GM12878 (cell line): Measurements from ENCODE around the gene ARSI. TPM values are rescaled to one million over a fixed set of nuclear protein-coding genes. Genes with fewer than 3 reads are reported as not detected.

Source experiments
- ATAC-seq: fragments of 200-7000 bp; cut with Tn5 transposase; 3 replicates; pipeline ENCODE4 v1.9.1; 2020; ENCODE audit warnings: mild to moderate bottlenecking, moderate library complexity
- BruUV-seq: library from RNA; stranded (reverse); fragments of 400-500 nt; replicated peaks from 2 replicates; lab custom pipeline; 2021; lab: Mats Ljungman, UMichigan
- CTCF ChIA-PET: fragments of 300-600 bp; sonication (Branson Sonifier 250); formaldehyde crosslinking; extraction: SDS; loops from one replicate; lab custom pipeline; 2021; ENCODE audit warnings: inconsistent platforms; lab: Yijun Ruan, JAX
- POLR2A ChIA-PET: fragments of 350-600 bp; formaldehyde crosslinking; extraction: SDS; loops from one replicate; lab custom pipeline; 2021; ENCODE audit warnings: inconsistent platforms; lab: Charles Lee
- RAD21 ChIA-PET: fragments of 300-600 bp; sonication (Branson Sonifier 250); formaldehyde crosslinking; loops from one replicate; lab custom pipeline; 2023; ENCODE audit warnings: antibody characterized with exemption; ENCODE audit not compliant: unreplicated experiment; lab: Charles Lee
- SMC1A ChIA-PET: fragments of 300-600 bp; sonication (Branson Sonifier 250); formaldehyde crosslinking; loops from one replicate; lab custom pipeline; 2023; ENCODE audit not compliant: unreplicated experiment, uncharacterized antibody; lab: Charles Lee
- DNase-seq: peaks from one replicate; pipeline ENCODE4 v3.0.0-alpha.2; 2011; ENCODE audit warnings: low read depth, low spot score
- FAIRE-seq: peaks from 3 replicates; lab custom pipeline; 2011; peaks lifted over from hg19 to GRCh38; lab: Jason Lieb, UNC
- H2AFZ ChIP-seq: 2 replicates; pipeline ENCODE4 v1.6.0; 2011; ENCODE audit warnings: low read depth, low read length, control low read depth; ENCODE audit not compliant: control insufficient read depth
- H3K27ac ChIP-seq: 2 replicates; pipeline ENCODE4 v1.5.1; 2011; ENCODE audit warnings: control low read depth; ENCODE audit not compliant: control insufficient read depth, insufficient read depth
- H3K27me3 ChIP-seq, 2 experiments: replicated peaks in 1 of 2; 2 replicates each; pipeline versions ENCODE4 v1.6.0 to v1.6.1; 2011; ENCODE audit warnings: low read length in 1 of 2; ENCODE audit not compliant: control insufficient read depth in 2 of 2, insufficient read depth in 2 of 2
- H3K36me3 ChIP-seq, 2 experiments: 2 replicates each; pipeline ENCODE4 v1.5.1; 2011; ENCODE audit warnings: low read length in 1 of 2; ENCODE audit not compliant: control insufficient read depth in 2 of 2, insufficient read depth in 2 of 2
- H3K4me1 ChIP-seq: 2 replicates; pipeline ENCODE4 v1.6.1; 2011; ENCODE audit warnings: mild to moderate bottlenecking, low read length, moderate library complexity, mixed read lengths; ENCODE audit not compliant: control insufficient read depth, insufficient read depth
- H3K4me2 ChIP-seq: 2 replicates; pipeline ENCODE4 v1.6.0; 2011; ENCODE audit warnings: control low read depth; ENCODE audit not compliant: control insufficient read depth, insufficient read depth
- H3K4me3 ChIP-seq: fragments of 200-600 bp; sonication (generic); 2 replicates; pipeline ENCODE4 v1.5.1; 2016
- H3K79me2 ChIP-seq: 2 replicates; pipeline ENCODE4 v1.6.0; 2011; ENCODE audit warnings: low read length; ENCODE audit not compliant: control insufficient read depth, insufficient read depth
- H3K9ac ChIP-seq: 2 replicates; pipeline ENCODE4 v1.8.0; 2011; ENCODE audit warnings: low read length, control low read depth, mixed read lengths; ENCODE audit not compliant: control insufficient read depth, insufficient read depth
- H3K9me3 ChIP-seq: replicated peaks from 3 replicates; pipeline ENCODE4 v1.5.1; 2011; ENCODE audit warnings: mild to moderate bottlenecking, low read length; ENCODE audit not compliant: control insufficient read depth, insufficient read depth
- H4K20me1 ChIP-seq: 2 replicates; pipeline ENCODE4 v1.6.0; 2011; ENCODE audit not compliant: control insufficient read depth, insufficient read depth
- BRCA1 ChIP-seq: IDR thresholded peaks from 2 replicates; pipeline ENCODE4 v1.6.1; 2011; ENCODE audit warnings: low read depth, low read length, improper control_type of control experiment
- DPF2 ChIP-seq: fragments of 450-650 bp; IDR thresholded peaks from 2 replicates; pipeline ENCODE4 v1.6.1; 2017; ENCODE audit warnings: mild to moderate bottlenecking
- EP300 ChIP-seq, 2 experiments: fragments of 150-350 bp in 1 of 2; IDR thresholded peaks; 2 replicates each; pipeline ENCODE4 v1.6.1; 2011 to 2012; ENCODE audit warnings: low read depth in 2 of 2, low read length in 2 of 2, borderline replicate concordance in 1 of 2, improper control_type of control experiment in 1 of 2, inconsistent platforms in 1 of 2; ENCODE audit not compliant: control insufficient read depth in 1 of 2
- ETV6 ChIP-seq, 2 experiments: fragments of 450-650 bp in 1 of 2; IDR thresholded peaks in 1 of 2; conservative IDR thresholded peaks in 1 of 2; 2 replicates each; pipeline ENCODE4 v1.6.1; 2014; ENCODE audit warnings: antibody characterized with exemption in 1 of 2, borderline replicate concordance in 1 of 2, low read depth in 1 of 2, mild to moderate bottlenecking in 1 of 2, moderate library complexity in 1 of 2
- HDAC2 ChIP-seq: fragments of 200-600 bp; sonication (generic); IDR thresholded peaks from 2 replicates; pipeline ENCODE4 v1.6.1; 2017
- IKZF1 ChIP-seq: fragments of 450-650 bp; conservative IDR thresholded peaks from 2 replicates; pipeline ENCODE4 v1.6.1; 2017; ENCODE audit warnings: antibody characterized with exemption, mild to moderate bottlenecking
- LARP7 ChIP-seq: fragments of 450-650 bp; IDR thresholded peaks from 2 replicates; pipeline ENCODE4 v1.6.1; 2017; ENCODE audit warnings: mild to moderate bottlenecking
- MYB ChIP-seq: fragments of 150-350 bp; IDR thresholded peaks from 2 replicates; pipeline ENCODE4 v1.6.1; 2014; ENCODE audit warnings: mild to moderate bottlenecking, low read depth, low read length, borderline replicate concordance
- POLR2AphosphoS2 ChIP-seq: IDR thresholded peaks from 2 replicates; pipeline ENCODE4 v1.6.1; 2011; ENCODE audit warnings: low read depth, mild to moderate bottlenecking, low read length, improper control_type of control experiment, moderate library complexity
- RAD51 ChIP-seq: fragments of 450-650 bp; IDR thresholded peaks from 2 replicates; pipeline ENCODE4 v1.6.1; 2016; ENCODE audit warnings: moderate library complexity, mild to moderate bottlenecking, inconsistent platforms
- RCOR1 ChIP-seq: conservative IDR thresholded peaks from 2 replicates; pipeline ENCODE4 v1.6.1; 2012; ENCODE audit warnings: low read depth, low read length, improper control_type of control experiment
- SMC3 ChIP-seq: IDR thresholded peaks from 2 replicates; pipeline ENCODE4 v1.6.1; 2011; ENCODE audit warnings: low read length, improper control_type of control experiment, borderline replicate concordance
- STAT1 ChIP-seq: fragments of 450-650 bp; conservative IDR thresholded peaks from 2 replicates; pipeline ENCODE4 v1.6.1; 2014; ENCODE audit warnings: antibody characterized with exemption, mild to moderate bottlenecking
- ZNF274 ChIP-seq: IDR thresholded peaks from one replicate; pipeline ENCODE4 v1.8.0; 2011; ENCODE audit not compliant: insufficient read length, insufficient read depth
- ZNF622 ChIP-seq: fragments of 450-650 bp; IDR thresholded peaks from 2 replicates; pipeline ENCODE4 v1.6.1; 2017; ENCODE audit warnings: mild to moderate bottlenecking, inconsistent platforms
- WGBS: methylation state at CpG from one replicate; pipeline ENCODE4 v1.1.6; 2016; ENCODE audit warnings: low lambda C conversion rate; ENCODE audit not compliant: insufficient replicate concordance, insufficient coverage; ENCODE audit errors: missing lambda C conversion rate; 5-methylcytosine and 5-hydroxymethylcytosine counted together
- in situ Hi-C: fragments of 300-500 bp; cut with MboI; formaldehyde crosslinking; loops from 9 replicates; pipeline ENCODE4 v1.14.3; 2018; ENCODE audit warnings: mixed read lengths
- intact Hi-C: fragments of 100-400 bp; cut with micrococcal nuclease; formaldehyde crosslinking; loops from one replicate; pipeline ENCODE4 v1.14.2; 2022; ENCODE audit not compliant: unreplicated experiment
- polyA plus RNA-seq, 11 experiments: library from polyadenylated mRNA; depleted of rRNA in 4 of 11; unstranded in 6 of 11; stranded (reverse) in 5 of 11; fragments of >200 nt; fragmentation: Nextera tagmentation in 4 of 11; fragmentation: Illumina TruSeq in 1 of 11; extraction: Ambion mirVana in 4 of 11; extraction: Trizol in 1 of 11; gene quantifications; 1 replicate in 1 of 11; 2 replicates in 10 of 11; pipeline versions ENCODE4 v1.2.1 to v1.2.3, GENCODE V29; 2011 to 2016; ENCODE audit warnings: inconsistent platforms in 2 of 11, missing spikeins in 2 of 11, low read depth in 1 of 11
- total RNA-seq, 4 experiments: library from RNA; depleted of rRNA in 3 of 4; stranded (reverse); fragments of >200 nt in 3 of 4; fragmentation: Illumina TruSeq in 1 of 4; extraction: Trizol in 1 of 4; gene quantifications; 2 replicates each; pipeline versions ENCODE4 v1.2.1 to v1.2.3, GENCODE V29; 2013 to 2021
- TF ChIP-seq, protein P1 (sequence below): fragments of 450-650 bp; IDR thresholded peaks from 2 replicates; pipeline ENCODE4 v1.6.1; 2017; ENCODE audit warnings: mild to moderate bottlenecking

The ARSI gene
- total and polyA plus RNA-seq, 10 of the 15 experiments (the other 5 are each of a cell fraction or from before 2014, with no cell fraction given) = not detected

- in situ Hi-C loops = no loop called here
- Histone ChIP-seq H3K27ac (no peak overlapping the region), H3K36me3 (no peaks in the 10 kb centered on the region), H2AFZ (no peak overlapping the region), H3K9me3 (no peaks in the 10 kb centered on the region), H3K9ac (no peak overlapping the region), H3K79me2 (no peaks in the 10 kb centered on the region), H3K4me2 (no peak overlapping the region), H3K4me3 (no peak overlapping the region), H3K27me3 (no peaks in the 10 kb centered on the region), H4K20me1 (no peaks in the 10 kb centered on the region), H3K4me1 (peaks cover 5% of the 10 kb centered on the region; the same call in 1 of the 2 replicates)
- intact Hi-C loops = no loop called here
- FAIRE-seq (no peak), DNase-seq (no peak), ATAC-seq (no peak)
- no TSS peak for BruUV-seq
- ChIA-PET SMC1A (interaction anchor here (1.0 to 1.6 kb wide), 3 partner anchors 9 to 79 kb away, joined by 3 to 4 read pairs (median 4); no protein-coding TSS in a partner anchor), RAD21 (no interaction called here), CTCF (interaction anchor here (1.1 kb wide), 1 partner anchor 73 kb away, joined by 3 read pairs; no protein-coding TSS in a partner anchor), POLR2A (interaction anchor here (0.7 kb wide), 1 partner anchor 10 kb away, joined by 5 read pairs; no protein-coding TSS in a partner anchor)
- TF ChIP-seq, protein P1, sequence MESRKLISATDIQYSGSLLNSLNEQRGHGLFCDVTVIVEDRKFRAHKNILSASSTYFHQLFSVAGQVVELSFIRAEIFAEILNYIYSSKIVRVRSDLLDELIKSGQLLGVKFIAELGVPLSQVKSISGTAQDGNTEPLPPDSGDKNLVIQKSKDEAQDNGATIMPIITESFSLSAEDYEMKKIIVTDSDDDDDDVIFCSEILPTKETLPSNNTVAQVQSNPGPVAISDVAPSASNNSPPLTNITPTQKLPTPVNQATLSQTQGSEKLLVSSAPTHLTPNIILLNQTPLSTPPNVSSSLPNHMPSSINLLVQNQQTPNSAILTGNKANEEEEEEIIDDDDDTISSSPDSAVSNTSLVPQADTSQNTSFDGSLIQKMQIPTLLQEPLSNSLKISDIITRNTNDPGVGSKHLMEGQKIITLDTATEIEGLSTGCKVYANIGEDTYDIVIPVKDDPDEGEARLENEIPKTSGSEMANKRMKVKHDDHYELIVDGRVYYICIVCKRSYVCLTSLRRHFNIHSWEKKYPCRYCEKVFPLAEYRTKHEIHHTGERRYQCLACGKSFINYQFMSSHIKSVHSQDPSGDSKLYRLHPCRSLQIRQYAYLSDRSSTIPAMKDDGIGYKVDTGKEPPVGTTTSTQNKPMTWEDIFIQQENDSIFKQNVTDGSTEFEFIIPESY = no peak
- no peak for TF ChIP-seq MYB
- TF ChIP-seq LARP7 = no peak
- TF ChIP-seq ETV6 (conservative IDR thresholded peaks at IDR 0.05 in 1 of 2, IDR thresholded peaks at IDR 0.05 in 1 of 2; ENCODE audit: borderline replicate concordance in 1 of 2, low read depth in 1 of 2) = no peak
- no peak for TF ChIP-seq EP300 (IDR thresholded peaks at IDR 0.05; ENCODE audit: borderline replicate concordance in 1 of 2, control insufficient read depth in 1 of 2, low read depth in 2 of 2, low read length in 2 of 2)
- no peak for TF ChIP-seq POLR2AphosphoS2
- TF ChIP-seq ZNF622 = no peak
- TF ChIP-seq IKZF1 = no peak
- no peak for TF ChIP-seq DPF2
- TF ChIP-seq SMC3 = no peak
- no peak for TF ChIP-seq ZNF274
- TF ChIP-seq STAT1 = no peak
- TF ChIP-seq HDAC2 = no peak
- TF ChIP-seq RAD51 = no peak
- TF ChIP-seq RCOR1 = no peak
- TF ChIP-seq BRCA1 = no peak
- 64% methylated on average over 1 of the region's 1 CpG for WGBS
Measured at GRCh38 chr5:150341989-150342388, 39.3 kb upstream of the ARSI start.
